SK-N-SH (cell line): ENCODE results near the gene COMMD7. TPM values are rescaled to one million over a fixed set of nuclear protein-coding genes. Genes with fewer than 3 reads are reported as not detected.
A peak's percentile ranks its signal among the peaks of the same experiment; 100 is the strongest.

ENCODE experiments used
- CTCF ChIA-PET: fragments of 300-600, 350-600 bp; formaldehyde crosslinking; extraction: SDS; loops from one replicate; lab custom pipeline; 2021; lab: Yijun Ruan, JAX
- POLR2A ChIA-PET: fragments of 350-600 bp; sonication (Branson Sonifier 250); formaldehyde crosslinking; extraction: SDS; loops from one replicate; lab custom pipeline; 2020; ENCODE audit warnings: antibody characterized with exemption, inconsistent platforms; lab: Yijun Ruan, JAX
- DNase-seq: peaks from one replicate; pipeline ENCODE4 v3.0.0; 2012
- H2AFZ ChIP-seq: fragments of 200-600 bp; sonication (generic); 2 replicates; pipeline ENCODE4 v1.8.1; 2016; ENCODE audit warnings: antibody characterized with exemption, mild to moderate bottlenecking, low read depth
- H3F3A ChIP-seq: fragments of 200-600 bp; sonication (generic); replicated peaks from 2 replicates; pipeline ENCODE3; 2016; ENCODE audit warnings: antibody characterized with exemption, mild to moderate bottlenecking; ENCODE audit not compliant: insufficient read depth
- H3K27ac ChIP-seq, 2 experiments: fragments of 200-500 bp in 1 of 2; fragments of 200-600 bp in 1 of 2; sonication (Bioruptor generic) in 1 of 2; sonication (generic), shearing (Covaris generic) in 1 of 2; 2 replicates each; pipeline versions ENCODE4 v1.5.1 to v1.6.1; 2014 to 2016; ENCODE audit warnings: low read depth in 2 of 2, inconsistent platforms in 1 of 2, low read length in 1 of 2, mild to moderate bottlenecking in 1 of 2, mixed read lengths in 1 of 2
- H3K27me3 ChIP-seq: fragments of 200-600 bp; sonication (generic), shearing (Covaris generic); 2 replicates; pipeline ENCODE4 v1.6.1; 2016; ENCODE audit warnings: mixed run types; ENCODE audit not compliant: insufficient read depth
- H3K36me3 ChIP-seq, 2 experiments: fragments of 200-500 bp in 1 of 2; fragments of 200-600 bp in 1 of 2; sonication (Bioruptor generic) in 1 of 2; sonication (generic) in 1 of 2; replicated peaks in 1 of 2; 2 replicates each; pipeline versions ENCODE3 to v1.5.1; 2014 to 2016; ENCODE audit warnings: low read length in 1 of 2, mild to moderate bottlenecking in 1 of 2; ENCODE audit not compliant: insufficient read depth in 2 of 2, control insufficient read depth in 1 of 2
- H3K4me1 ChIP-seq, 2 experiments: fragments of 200-500 bp in 1 of 2; fragments of 200-600 bp in 1 of 2; sonication (Bioruptor generic) in 1 of 2; sonication (generic), shearing (Covaris generic) in 1 of 2; 2 replicates each; pipeline versions ENCODE4 v1.5.1 to v1.6.1; 2014 to 2016; ENCODE audit warnings: low read depth in 1 of 2, low read length in 1 of 2, mixed run types in 1 of 2; ENCODE audit not compliant: insufficient read depth in 2 of 2, control insufficient read depth in 1 of 2
- H3K4me2 ChIP-seq: fragments of 200-600 bp; sonication (generic), shearing (Covaris generic); 2 replicates; pipeline ENCODE4 v1.6.1; 2017; ENCODE audit warnings: mixed run types
- H3K4me3 ChIP-seq, 2 experiments: fragments of 200-500 bp in 1 of 2; fragments of 200-600 bp in 1 of 2; sonication (Bioruptor generic) in 1 of 2; sonication (generic), shearing (Covaris generic) in 1 of 2; 2 replicates each; pipeline versions ENCODE4 v1.5.1 to v1.8.1; 2014 to 2016; ENCODE audit warnings: low read depth in 2 of 2, inconsistent platforms in 1 of 2, low read length in 1 of 2, mild to moderate bottlenecking in 1 of 2, mixed read lengths in 1 of 2, moderate library complexity in 1 of 2
- H3K79me2 ChIP-seq: fragments of 200-600 bp; sonication (generic); 2 replicates; pipeline ENCODE4 v1.8.1; 2017; ENCODE audit warnings: mild to moderate bottlenecking; ENCODE audit not compliant: insufficient read depth
- H3K9ac ChIP-seq: fragments of 200-600 bp; sonication (generic); 2 replicates; pipeline ENCODE4 v1.6.1; 2017; ENCODE audit warnings: mixed run types
- H3K9me2 ChIP-seq: fragments of 200-600 bp; sonication (generic); 2 replicates; pipeline ENCODE4 v1.6.1; 2017; ENCODE audit warnings: mixed run types
- H3K9me3 ChIP-seq: fragments of 200-600 bp; sonication (generic); 2 replicates; pipeline ENCODE4 v1.6.1; 2017; ENCODE audit warnings: mixed run types, mild to moderate bottlenecking, moderate library complexity
- H4K20me1 ChIP-seq: fragments of 200-600 bp; sonication (generic); 2 replicates; pipeline ENCODE4 v1.6.1; 2017; ENCODE audit warnings: mild to moderate bottlenecking, mixed run types; ENCODE audit not compliant: insufficient read depth
- ELF1 ChIP-seq: IDR thresholded peaks from 2 replicates; pipeline ENCODE4 v1.4.0; 2012
- EP300 ChIP-seq, 2 experiments: IDR thresholded peaks; 2 replicates each; pipeline versions ENCODE4 v1.4.0 to v1.6.1; 2012; ENCODE audit warnings: borderline replicate concordance in 1 of 2, low read depth in 1 of 2, low read length in 1 of 2
- FOSL2 ChIP-seq: IDR thresholded peaks from 2 replicates; pipeline ENCODE4 v1.4.0; 2012; ENCODE audit warnings: low read depth, mild to moderate bottlenecking, moderate library complexity, borderline replicate concordance
- FOXJ3 ChIP-seq: sonication (generic); formaldehyde crosslinking; IDR thresholded peaks from 2 replicates; pipeline ENCODE4 v1.5.1; 2020; ENCODE audit warnings: mild to moderate bottlenecking, missing genetic modification reagents
- GATA2 ChIP-seq: sonication (generic); formaldehyde crosslinking; IDR thresholded peaks from 2 replicates; pipeline ENCODE4 v1.5.0; 2020; ENCODE audit warnings: mild to moderate bottlenecking, missing genetic modification reagents
- JUND ChIP-seq: IDR thresholded peaks from 2 replicates; pipeline ENCODE4 v1.4.0; 2012
- MXI1 ChIP-seq: IDR thresholded peaks from 2 replicates; pipeline ENCODE4 v1.6.1; 2012; ENCODE audit warnings: mild to moderate bottlenecking, low read depth, low read length, improper control_type of control experiment
- NFIC ChIP-seq: IDR thresholded peaks from 2 replicates; pipeline ENCODE4 v1.4.0; 2012; ENCODE audit warnings: borderline replicate concordance
- NRF1 ChIP-seq: IDR thresholded peaks from 2 replicates; pipeline ENCODE4 v1.6.1; 2012; ENCODE audit warnings: low read depth, mild to moderate bottlenecking, low read length
- PBX3 ChIP-seq: IDR thresholded peaks from 2 replicates; pipeline ENCODE4; 2012
- RAD21 ChIP-seq: IDR thresholded peaks from 2 replicates; pipeline ENCODE4 v1.6.1; 2012; ENCODE audit warnings: mild to moderate bottlenecking, low read length
- RCOR1 ChIP-seq: fragments of 150-350 bp; IDR thresholded peaks from 2 replicates; pipeline ENCODE4 v1.6.1; 2017; ENCODE audit warnings: antibody characterized with exemption, low read length
- RFX5 ChIP-seq: IDR thresholded peaks from 2 replicates; pipeline ENCODE4 v1.6.1; 2012; ENCODE audit warnings: mild to moderate bottlenecking, improper control_type of control experiment, low read length
- RXRA ChIP-seq: IDR thresholded peaks from 2 replicates; pipeline ENCODE4 v1.4.0; 2012; ENCODE audit warnings: low read depth, mild to moderate bottlenecking, borderline replicate concordance
- TAF1 ChIP-seq: IDR thresholded peaks from 2 replicates; pipeline ENCODE4 v1.6.1; 2012; ENCODE audit warnings: low read depth, mild to moderate bottlenecking, low read length, moderate library complexity, borderline replicate concordance
- TCF12 ChIP-seq: IDR thresholded peaks from 2 replicates; pipeline ENCODE4 v1.4.0; 2012
- TEAD4 ChIP-seq: IDR thresholded peaks from 2 replicates; pipeline ENCODE4 v1.4.0; 2012; ENCODE audit warnings: mild to moderate bottlenecking, borderline replicate concordance; ENCODE audit not compliant: insufficient read depth
- YY1 ChIP-seq: IDR thresholded peaks from 2 replicates; pipeline ENCODE4 v1.4.0; 2012; ENCODE audit warnings: low read depth, mild to moderate bottlenecking
- ZBTB33 ChIP-seq: IDR thresholded peaks from 2 replicates; pipeline ENCODE4 v1.4.0; 2012; ENCODE audit warnings: low read depth, borderline replicate concordance
- WGBS: methylation state at CpG from one replicate; pipeline ENCODE4 v1.1.6; 2017; ENCODE audit warnings: low lambda C conversion rate; 5-methylcytosine and 5-hydroxymethylcytosine counted together
- polyA plus RNA-seq, 3 experiments: library from polyadenylated mRNA; depleted of rRNA; stranded (reverse); fragments of >200 nt; gene quantifications; 2 replicates each; pipeline ENCODE4 v1.2.3, GENCODE V29; 2012

Gene COMMD7
- polyA plus RNA-seq, 1 of the 3 experiments (the other 2 are of a cell fraction), result 38.0 TPM

GRCh38 chr20:32756156-32756555 is 12.9 kb upstream of the COMMD7 start:
- no peak overlapping the region for H3K4me3 ChIP-seq
- WGBS, result 68% methylated on average over 5 of the region's 5 CpGs
- TF ChIP-seq YY1 (no peak), ZBTB33 (no peak), ELF1 (no peak), RFX5 (no peak), TEAD4 (no peak), RAD21 (no peak), MXI1 (no peak), RXRA (no peak), FOXJ3 (CRISPR knock-in tag) (no peak), TCF12 (no peak), NRF1 (no peak), EP300 (IDR thresholded peaks at IDR 0.05; ENCODE audit: borderline replicate concordance in 1 of 2, low read depth in 1 of 2, low read length in 1 of 2) (no peak), FOSL2 (no peak), PBX3 (no peak)
- no peak overlapping the region for H3K27ac ChIP-seq
- H2AFZ ChIP-seq, result no peak overlapping the region
- H3K79me2 ChIP-seq, result no peaks in the 10 kb centered on the region
- no peaks in the 10 kb centered on the region for H4K20me1 ChIP-seq
- H3F3A ChIP-seq, result peaks cover 31% of the 10 kb centered on the region
- no peaks in the 10 kb centered on the region for H3K9me3 ChIP-seq
- ChIA-PET POLR2A (no interaction called here), CTCF (no interaction called here)
- peaks cover 0 to 14% of the 10 kb centered on the region in 2 experiments; a peak in 2 of 4 replicates for H3K4me1 ChIP-seq
- H3K4me2 ChIP-seq, result no peak overlapping the region
- no peaks in the 10 kb centered on the region for H3K9me2 ChIP-seq
- H3K27me3 ChIP-seq, result no peaks in the 10 kb centered on the region
- no peaks in the 10 kb centered on the region for H3K36me3 ChIP-seq
- DNase-seq, result no peak
- no peak overlapping the region for H3K9ac ChIP-seq

GRCh38 chr20:32753731-32754130 is 10.5 kb upstream of the COMMD7 start:
- Histone ChIP-seq H3K9ac (no peak overlapping the region), H3K36me3 (no peaks in the 10 kb centered on the region), H3K4me2 (0 out of 2 replicates have a peak overlapping the region, but pooled peaks have one; percentile 49), H3K79me2 (no peaks in the 10 kb centered on the region), H3K9me2 (no peaks in the 10 kb centered on the region), H3K27ac (no peak overlapping the region), H3K27me3 (no peaks in the 10 kb centered on the region), H3K4me1 (peaks cover 0 to 26% of the 10 kb centered on the region in 2 experiments; a peak in 2 of 4 replicates), H2AFZ (peak overlapping the region; percentile 65; the same call in 1 of the 2 replicates), H3K9me3 (no peaks in the 10 kb centered on the region), H3K4me3 (no peak overlapping the region), H4K20me1 (no peaks in the 10 kb centered on the region), H3F3A (peaks cover 31% of the 10 kb centered on the region)
- 57% methylated on average over 4 of the region's 4 CpGs for WGBS
- ChIA-PET POLR2A (no interaction called here), CTCF (interaction anchor here (1.0 to 1.3 kb wide), 3 partner anchors 25 to 101 kb away, joined by 3 read pairs; no protein-coding TSS in a partner anchor)
- TF ChIP-seq FOSL2 (peak; percentile 50; the same call in 1 of the 2 replicates), JUND (no peak; the same call in 1 of the 2 replicates), NFIC (no peak), TCF12 (no peak), TAF1 (no peak), GATA2 (CRISPR knock-in tag) (no peak), RCOR1 (no peak), TEAD4 (no peak), YY1 (no peak)
- DNase-seq, result no peak
